Kidney (tissue), 14 donors: ENCODE data around the gene ACSBG1. TPM values are rescaled to one million over a fixed set of nuclear protein-coding genes. Genes with fewer than 3 reads are reported as not detected.

Experiments
- DNase-seq, 5 donors: peaks; one replicate each; pipeline ENCODE4 v3.0.0-alpha.2; 2013 to 2020
- FAIRE-seq: peaks from 2 replicates; lab custom pipeline; 2012; peaks lifted over from hg19 to GRCh38; lab: Jason Lieb, UNC
- H3K27ac ChIP-seq, 2 donors: one replicate each; pipeline ENCODE4 v1.7.0; 2013; ENCODE audit warnings: low read depth in 2 of 2, low read length in 2 of 2, inconsistent platforms in 1 of 2
- H3K27me3 ChIP-seq: one replicate; pipeline ENCODE4 v1.7.1; 2013; ENCODE audit warnings: low read length, inconsistent platforms; ENCODE audit not compliant: control insufficient read depth, insufficient read depth
- H3K36me3 ChIP-seq, 3 donors: one replicate each; pipeline versions ENCODE4 v1.7.0 to v1.7.1; 2013; ENCODE audit warnings: low read length in 3 of 3, control low read depth in 1 of 3, inconsistent platforms in 1 of 3; ENCODE audit not compliant: insufficient read depth in 3 of 3, control insufficient read depth in 2 of 3
- H3K4me1 ChIP-seq, 3 donors: one replicate each; pipeline versions ENCODE4 v1.7.0 to v1.7.1; 2013; ENCODE audit warnings: low read length in 3 of 3, inconsistent platforms in 1 of 3, low read depth in 1 of 3; ENCODE audit not compliant: control insufficient read depth in 2 of 3, insufficient read depth in 2 of 3
- H3K4me3 ChIP-seq, 3 donors: one replicate each; pipeline versions ENCODE4 v1.7.0 to v1.8.1; 2013; ENCODE audit warnings: low read length in 3 of 3, control low read depth in 1 of 3, inconsistent platforms in 1 of 3
- H3K9ac ChIP-seq, 3 donors: one replicate each; pipeline versions ENCODE4 v1.7.0 to v1.7.1; 2013; ENCODE audit warnings: low read length in 3 of 3, control low read depth in 1 of 3, inconsistent platforms in 1 of 3
- H3K9me3 ChIP-seq, 3 donors: one replicate each; pipeline versions ENCODE4 v1.7.0 to v1.7.1; 2013; ENCODE audit warnings: low read length in 3 of 3, control low read depth in 1 of 3, inconsistent platforms in 1 of 3; ENCODE audit not compliant: control insufficient read depth in 2 of 3, insufficient read depth in 1 of 3
- CTCF ChIP-seq: IDR thresholded peaks from 3 replicates; pipeline ENCODE4 v1.5.1; 2012; ENCODE audit warnings: mild to moderate bottlenecking, moderate library complexity, borderline replicate concordance; ENCODE audit not compliant: insufficient read depth; ENCODE audit errors: extremely low read depth
- intact Hi-C: fragments of 100-400 bp; cut with DNase I; formaldehyde crosslinking; loops from one replicate; pipeline ENCODE4 v1.11.1; 2022
- polyA plus RNA-seq: library from polyadenylated mRNA; stranded (reverse); fragments of 350-450 nt; fragmentation: Illumina TruSeq; extraction: RNeasy Lipid Tissue Mini Kit (QIAGEN cat#74804); gene quantifications from one replicate; pipeline ENCODE4 v1.2.3, GENCODE V29; 2014; ENCODE audit warnings: low read depth, low replicate concordance; ENCODE audit not compliant: insufficient read depth
- total RNA-seq: library from RNA; stranded (reverse); fragmentation: NEBNext Ultra II Directional; extraction: Animal tissue kit (Norgen Biotek cat#: 25700); gene quantifications from one replicate; pipeline ENCODE4 v1.2.1, GENCODE V29; 2021
- donor health status: control.
- donor health status: control.
- donor health status: control.
- donor health status: control.
- donor health status: control.
- donor health status: DM: yes; HTN: yes; CAD: no.
- donor health status: Normal renal cell carcinoma (clear cell type).

The ACSBG1 gene
- total and polyA plus RNA-seq, 2 donors from 2014 or later: 0.13 to 0.86 TPM

GRCh38 chr15:78205856-78206255, 28.5 kb downstream of the ACSBG1 start:
- FAIRE-seq: no peak
- H3K27me3 ChIP-seq: no peaks in the 10 kb centered on the region
- DNase-seq: peak in 1 of 5 donors; percentile 57
- no peaks in the 10 kb centered on the region for H3K36me3 ChIP-seq
- H3K9ac ChIP-seq: no peak overlapping the region
- no peak overlapping the region for H3K27ac ChIP-seq
- no peaks in the 10 kb centered on the region for H3K9me3 ChIP-seq
- no peak for TF ChIP-seq CTCF
- H3K4me3 ChIP-seq: no peak overlapping the region
- peaks cover 0 to 6% (median 0%) of the 10 kb centered on the region in 3 donors for H3K4me1 ChIP-seq
- intact Hi-C loops: no loop called here

- no peak for TF ChIP-seq CTCF
- no peaks in the 10 kb centered on the region for H3K9me3 ChIP-seq
- no peak overlapping the region for H3K27ac ChIP-seq
- peaks cover 0 to 6% (median 0%) of the 10 kb centered on the region in 3 donors for H3K4me1 ChIP-seq
- DNase-seq (no peak), FAIRE-seq (no peak)
- H3K27me3 ChIP-seq: no peaks in the 10 kb centered on the region
- H3K4me3 ChIP-seq: no peak overlapping the region
- no peak overlapping the region for H3K9ac ChIP-seq
- H3K36me3 ChIP-seq: no peaks in the 10 kb centered on the region
- intact Hi-C loops: no loop called here
These were observed 29.0 kb downstream of the ACSBG1 start for GRCh38 chr15:78205337-78205736.

GRCh38 chr15:78204351-78205309, 29.7 kb downstream of the ACSBG1 start:
- TF ChIP-seq CTCF: no peak

More at GRCh38 chr15:78204351-78205309, 29.7 kb downstream of the ACSBG1 start:
- no peak overlapping the region for H3K4me3 ChIP-seq
- no peak for FAIRE-seq
- peaks cover 0 to 2% (median 0%) of the 10 kb centered on the region in 3 donors for H3K4me1 ChIP-seq
- no peaks in the 10 kb centered on the region for H3K36me3 ChIP-seq
- H3K9ac ChIP-seq: no peak overlapping the region
- no peaks in the 10 kb centered on the region for H3K27me3 ChIP-seq
- intact Hi-C loops: no loop called here
- no peaks in the 10 kb centered on the region for H3K9me3 ChIP-seq
- peak in 4 of 5 donors; percentile 51 to 84 (median 71) for DNase-seq
- no peak overlapping the region for H3K27ac ChIP-seq
